Mesodermal cell (in vitro differentiated cells): ENCODE measurements around the gene AAGAB.
"Not testable (repeated sequence)": the region's sequence is repeated elsewhere in the genome, so short reads cannot be mapped to it uniquely, and the experiment has no call there.

Experiments
- H3K27ac ChIP-seq: 2 replicates; pipeline ENCODE4 v1.7.0; 2013; ENCODE audit warnings: mild to moderate bottlenecking, low read depth, low read length, moderate library complexity; ENCODE audit not compliant: severe bottlenecking
- H3K36me3 ChIP-seq: 2 replicates; pipeline ENCODE4 v1.7.1; 2013; ENCODE audit warnings: mild to moderate bottlenecking, low read length, moderate library complexity; ENCODE audit not compliant: control insufficient read depth, insufficient read depth
- H3K4me1 ChIP-seq: one replicate; pipeline ENCODE4 v1.7.1; 2013; ENCODE audit warnings: mild to moderate bottlenecking, low read length; ENCODE audit not compliant: insufficient read depth, control insufficient read depth, poor library complexity, severe bottlenecking
- H3K4me3 ChIP-seq: 2 replicates; pipeline ENCODE4 v1.7.0; 2013; ENCODE audit warnings: low read length, control low read depth, mild to moderate bottlenecking; ENCODE audit not compliant: insufficient read depth, poor library complexity, severe bottlenecking; ENCODE audit errors: extremely low read depth
- H3K9me3 ChIP-seq: 2 replicates; pipeline ENCODE4 v1.7.1; 2013; ENCODE audit warnings: mild to moderate bottlenecking, low read length, moderate library complexity; ENCODE audit not compliant: control insufficient read depth
- WGBS, 2 experiments: methylation state at CpG; one replicate each; pipeline ENCODE4 v1.1.5; 2013; ENCODE audit warnings: missing lambda C conversion rate in 2 of 2; ENCODE audit not compliant: insufficient coverage in 2 of 2; 5-methylcytosine and 5-hydroxymethylcytosine counted together

Gene AAGAB

GRCh38 chr15:67251318-67251717 lies 3.1 kb downstream of the AAGAB start:
- Histone ChIP-seq H3K27ac (no peak overlapping the region), H3K36me3 (no peaks in the 10 kb centered on the region), H3K4me1 (no peaks in the 10 kb centered on the region), H3K9me3 (no peaks in the 10 kb centered on the region), H3K4me3 (no peak overlapping the region)
- 83 to 100% methylated on average over 1 of the region's 5 CpGs for WGBS, 2 experiments

- H3K27ac ChIP-seq: no peak overlapping the region
- H3K9me3 ChIP-seq: no peaks in the 10 kb centered on the region
- no peaks in the 10 kb centered on the region for H3K4me1 ChIP-seq
- no peak overlapping the region for H3K4me3 ChIP-seq
- peaks cover 7% of the 10 kb centered on the region for H3K36me3 ChIP-seq
These were observed 4.6 kb downstream of the AAGAB start for GRCh38 chr15:67249830-67250229.

GRCh38 chr15:67248011-67248505 lies 6.4 kb downstream of the AAGAB start:
- Histone ChIP-seq H3K27ac (no peak overlapping the region), H3K9me3 (no peaks in the 10 kb centered on the region), H3K4me1 (no peaks in the 10 kb centered on the region)

GRCh38 chr15:67246606-67247005 lies 7.9 kb downstream of the AAGAB start:
- 87 to 100% methylated on average over 4 of the region's 5 CpGs for WGBS, 2 experiments

More at GRCh38 chr15:67248011-67248505, 6.4 kb downstream of the AAGAB start:
- Histone ChIP-seq H3K4me3 (no peak overlapping the region), H3K36me3 (peaks cover 7% of the 10 kb centered on the region)

GRCh38 chr15:67244971-67245478 lies 9.4 kb downstream of the AAGAB start:
- H3K9me3 ChIP-seq: no peaks in the 10 kb centered on the region
- H3K4me1 ChIP-seq: no peaks in the 10 kb centered on the region
- H3K4me3 ChIP-seq: no peak overlapping the region
- H3K36me3 ChIP-seq: peaks cover 7% of the 10 kb centered on the region
- WGBS, 2 experiments: 80% methylated on average over 1 of the region's 3 CpGs; no CpG with 5 or more reads in 1 of the 2 experiments
- no peak overlapping the region for H3K27ac ChIP-seq

More at GRCh38 chr15:67246606-67247005, 7.9 kb downstream of the AAGAB start:
- H3K36me3 ChIP-seq, H3K27ac ChIP-seq, H3K4me1 ChIP-seq, H3K9me3 ChIP-seq, H3K4me3 ChIP-seq: not testable (repeated sequence)

- Histone ChIP-seq H3K36me3 (peaks cover 7% of the 10 kb centered on the region), H3K4me3 (no peak overlapping the region), H3K4me1 (no peaks in the 10 kb centered on the region), H3K27ac (no peak overlapping the region), H3K9me3 (no peaks in the 10 kb centered on the region)
- WGBS, 2 experiments: 93 to 94% methylated on average over 2 of the region's 3 CpGs
These were observed 11.8 kb downstream of the AAGAB start for GRCh38 chr15:67242708-67243111.

- H3K4me1 ChIP-seq: no peaks in the 10 kb centered on the region
- 63 to 100% methylated on average over 1 to 4 of the region's 4 CpGs for WGBS, 2 experiments
- no peak overlapping the region for H3K27ac ChIP-seq
- H3K36me3 ChIP-seq: peaks cover 7% of the 10 kb centered on the region
- H3K9me3 ChIP-seq: no peaks in the 10 kb centered on the region
- no peak overlapping the region for H3K4me3 ChIP-seq
These were observed 13.2 kb downstream of the AAGAB start for GRCh38 chr15:67241132-67241855.

- Histone ChIP-seq H3K9me3 (no peaks in the 10 kb centered on the region), H3K27ac (no peak overlapping the region), H3K4me1 (no peaks in the 10 kb centered on the region), H3K36me3 (peaks cover under 1% of the 10 kb centered on the region), H3K4me3 (no peak overlapping the region)
- 52 to 75% methylated on average over 2 to 3 of the region's 3 CpGs for WGBS, 2 experiments
These were observed 14.0 kb downstream of the AAGAB start for GRCh38 chr15:67240235-67241131.

GRCh38 chr15:67232591-67232990 lies 21.9 kb downstream of the AAGAB start:
- H3K27ac ChIP-seq: no peak overlapping the region
- no peaks in the 10 kb centered on the region for H3K9me3 ChIP-seq
- H3K4me1 ChIP-seq: no peaks in the 10 kb centered on the region
- H3K4me3 ChIP-seq: no peak overlapping the region
- WGBS, 2 experiments: 86% methylated on average over 1 of the region's 3 CpGs
- H3K36me3 ChIP-seq: peaks cover 55% of the 10 kb centered on the region

- H3K27ac ChIP-seq: no peak overlapping the region
- H3K9me3 ChIP-seq: no peaks in the 10 kb centered on the region
- 88 to 89% methylated on average over 2 of the region's 2 CpGs for WGBS, 2 experiments
- H3K36me3 ChIP-seq: peaks cover 55% of the 10 kb centered on the region
- H3K4me3 ChIP-seq: no peak overlapping the region
- H3K4me1 ChIP-seq: no peaks in the 10 kb centered on the region
These were observed 24.0 kb downstream of the AAGAB start for GRCh38 chr15:67230504-67230903.
